ENCODE data around the gene TMC1.

Gene TMC1

DNA sequence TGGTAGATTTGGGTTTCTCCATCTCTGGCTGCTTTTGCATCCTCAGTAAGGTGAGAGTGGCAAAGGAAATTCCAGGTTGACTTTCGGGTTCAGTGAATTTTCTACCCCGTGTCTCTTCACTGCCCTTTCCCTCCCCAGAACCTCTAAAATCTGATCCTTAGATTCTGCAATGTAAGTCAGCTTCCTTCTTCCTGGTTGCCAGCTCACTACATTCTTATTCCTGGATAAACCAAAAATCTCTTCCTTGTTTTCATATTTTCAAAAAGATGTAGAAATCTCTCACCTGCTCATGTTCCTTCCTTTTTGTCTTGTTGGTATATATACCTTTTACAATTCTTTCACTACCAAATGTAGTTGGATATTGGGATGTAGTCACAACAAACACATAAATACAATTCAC is 145.8 kb downstream of the TMC1 start:
- no peak for DNase-seq (ENCODE audit: low read depth in 4 of 4, low spot score in 1 of 4)

DNA sequence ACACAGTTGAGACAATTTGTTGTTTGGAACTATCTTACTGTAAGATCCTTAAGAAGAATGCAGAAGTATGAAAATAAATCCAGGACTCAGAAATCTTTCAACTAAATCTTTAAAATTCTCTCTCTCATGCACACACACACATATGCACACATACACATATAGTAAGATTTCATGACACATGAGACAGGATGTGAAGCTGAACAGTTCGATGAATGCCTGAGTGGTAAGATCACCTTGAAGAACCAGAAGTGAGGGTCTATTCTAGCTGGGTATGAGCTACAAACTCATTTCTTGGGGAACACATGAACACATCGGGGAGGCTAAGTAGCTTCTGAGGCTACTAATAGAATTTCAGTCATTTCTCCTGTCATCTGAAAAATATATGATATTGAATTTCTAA is 153.6 kb downstream of the TMC1 start:
- no peak for DNase-seq (ENCODE audit: low read depth in 4 of 4, low spot score in 1 of 4)

DNA sequence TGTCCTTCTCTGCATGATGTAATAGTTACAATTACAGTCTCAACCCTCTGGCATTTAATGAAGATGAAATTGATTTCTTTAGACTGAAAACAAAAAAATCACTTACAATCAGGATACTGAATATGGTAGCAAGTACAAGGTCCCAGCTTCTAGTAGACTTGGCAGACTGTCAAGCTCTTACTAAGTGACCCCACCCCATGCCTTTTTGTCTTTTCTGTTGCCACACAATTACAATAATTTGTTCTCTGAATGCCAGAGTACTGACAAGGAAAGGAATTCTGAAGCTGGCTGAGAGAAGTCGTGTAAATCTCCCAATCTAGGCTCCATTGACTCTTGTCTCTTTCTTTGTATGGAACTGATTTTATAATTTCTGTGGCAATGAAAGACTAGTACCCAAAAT is 154.2 kb downstream of the TMC1 start:
- DNase-seq (ENCODE audit: low read depth in 4 of 4, low spot score in 1 of 4), result no peak

DNA sequence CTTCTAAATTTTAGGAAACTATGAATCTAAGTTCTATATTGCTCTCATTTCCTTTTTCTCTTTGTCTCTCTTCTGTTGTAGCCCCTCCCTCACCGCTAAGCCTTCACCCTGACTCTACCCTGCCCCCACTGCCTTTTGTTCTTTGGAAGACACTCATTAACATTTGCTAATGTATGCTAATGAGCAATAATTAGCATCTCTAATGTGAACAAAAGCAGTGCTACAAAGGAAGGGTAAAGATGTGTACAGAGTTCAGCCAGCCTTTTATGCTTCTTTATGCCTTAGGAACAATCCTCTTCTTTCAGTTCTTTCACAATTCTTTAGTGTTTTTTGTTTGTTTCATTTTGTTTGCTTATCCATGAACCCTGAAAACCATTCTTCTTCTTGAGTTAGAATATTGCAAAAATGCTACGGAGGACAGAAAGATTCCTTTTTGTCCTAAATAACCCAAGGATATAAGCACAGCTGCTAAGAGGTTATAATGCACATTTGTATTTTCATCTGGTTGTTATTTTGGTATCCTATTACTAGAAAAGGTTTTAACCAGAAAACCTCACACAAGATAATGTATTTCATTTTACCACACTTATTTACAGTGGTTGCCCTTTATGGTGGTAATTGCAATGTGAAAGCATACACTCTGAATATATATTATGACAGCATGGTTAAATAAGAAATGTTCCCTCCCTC is 159.3 kb downstream of the TMC1 start:
- no peak for DNase-seq (ENCODE audit: low read depth in 4 of 4, low spot score in 1 of 4)

DNA sequence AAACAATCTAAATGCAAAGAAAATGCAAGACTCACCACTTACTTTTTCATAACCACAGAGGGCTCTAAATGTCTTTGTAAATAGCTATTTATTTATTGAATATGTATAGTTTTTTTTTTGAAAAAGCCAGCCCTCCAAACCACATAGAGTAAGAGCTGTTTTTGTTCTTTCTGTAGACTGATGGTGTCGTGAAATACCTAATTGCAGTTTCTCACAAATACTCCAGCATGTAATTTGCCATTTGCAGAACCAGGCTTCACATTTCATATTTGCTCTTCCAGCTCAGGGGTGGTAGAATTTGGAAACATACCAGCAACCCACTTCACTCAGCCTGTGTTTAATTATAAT is 159.8 kb downstream of the TMC1 start:
- DNase-seq (ENCODE audit: low read depth in 4 of 4, low spot score in 1 of 4), result no peak

DNA sequence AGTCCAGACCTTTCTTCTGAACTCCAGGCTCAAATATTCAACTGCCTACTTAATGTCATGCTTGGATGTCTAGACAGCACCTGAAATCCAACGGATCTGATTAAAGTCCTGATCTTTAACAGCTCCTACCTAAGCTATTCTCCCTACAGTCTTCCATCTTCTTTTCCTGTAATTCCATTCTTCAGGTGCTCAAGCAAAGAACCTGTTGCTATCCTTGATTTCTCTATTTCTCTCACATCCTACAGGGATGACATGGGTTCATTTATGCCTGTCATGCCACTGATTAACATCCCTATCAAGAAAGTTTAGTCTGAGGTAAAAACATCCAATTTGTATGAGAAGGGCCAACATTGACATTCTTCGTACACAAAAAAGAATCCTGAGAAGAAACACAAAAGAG is 163.2 kb downstream of the TMC1 start:
- no peak for DNase-seq (ENCODE audit: low read depth in 4 of 4, low spot score in 1 of 4)

DNA sequence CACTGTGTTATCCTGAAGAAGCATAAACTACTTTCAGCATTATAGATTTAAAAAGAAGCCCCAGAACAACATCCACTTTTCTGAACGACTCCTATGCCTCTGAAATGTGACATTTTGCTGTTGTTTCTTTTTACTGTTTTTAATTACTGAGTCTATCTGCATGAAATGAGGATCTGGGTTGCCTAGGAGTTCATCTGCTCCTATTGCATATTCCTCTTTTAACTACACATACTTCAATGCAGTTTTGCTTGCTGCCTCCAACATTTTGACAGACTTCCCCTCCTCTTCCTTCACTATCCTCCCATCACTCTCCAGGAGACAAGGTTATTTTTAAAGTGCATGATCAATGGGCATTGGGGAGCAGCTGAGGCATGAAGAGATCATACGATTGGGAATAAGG is 164.5 kb downstream of the TMC1 start:
- DNase-seq (ENCODE audit: low read depth in 4 of 4, low spot score in 1 of 4), result no peak

DNA sequence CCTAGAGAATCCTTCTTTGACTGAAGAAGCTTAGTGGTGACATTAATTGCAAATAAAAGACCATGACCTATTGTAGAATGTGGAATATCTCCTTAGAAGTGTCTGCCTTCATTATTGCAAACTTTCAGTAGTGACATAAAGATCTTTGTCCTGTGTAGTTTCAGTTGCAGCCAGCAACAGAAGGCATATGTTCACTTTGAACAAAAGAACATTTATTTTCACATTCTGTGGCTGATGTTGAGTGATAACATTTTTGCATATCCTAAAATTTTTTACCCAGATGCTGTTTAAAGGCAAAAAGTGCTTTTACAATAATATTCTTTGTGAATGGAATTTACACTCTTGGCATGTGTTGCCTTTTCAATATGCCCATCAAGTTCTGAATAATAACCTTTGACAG is 165.9 kb downstream of the TMC1 start:
- DNase-seq (ENCODE audit: low read depth in 4 of 4, low spot score in 1 of 4), result no peak

DNA sequence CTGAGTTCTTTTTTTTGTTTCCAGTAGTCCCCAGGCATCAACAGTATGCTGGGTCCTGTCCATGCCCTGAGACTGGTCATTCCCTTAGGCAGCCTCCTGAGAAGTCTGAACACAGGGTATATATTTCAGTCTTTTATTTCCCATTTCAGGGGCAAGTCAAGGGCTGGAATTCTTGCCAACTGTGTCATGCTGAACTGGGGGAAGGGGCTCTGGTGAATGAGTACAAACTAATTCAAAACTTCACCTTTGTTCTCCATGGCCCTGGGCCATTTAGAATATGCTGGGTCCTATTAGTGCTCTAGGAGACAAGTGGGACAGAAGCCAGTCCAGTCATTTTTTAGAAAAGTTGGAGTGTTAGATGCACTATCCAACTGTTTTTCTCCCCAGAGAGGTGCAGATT is 170.3 kb downstream of the TMC1 start:
- DNase-seq (ENCODE audit: low read depth in 4 of 4, low spot score in 1 of 4), result no peak

GRCh38 chr9:72695365-72695764 is 174.0 kb downstream of the TMC1 start:
- DNase-seq (ENCODE audit: low read depth in 4 of 4, low spot score in 1 of 4), result no peak

GRCh38 chr9:72696511-72696910 is 175.1 kb downstream of the TMC1 start:
- DNase-seq (ENCODE audit: low read depth in 4 of 4, low spot score in 1 of 4), result no peak

GRCh38 chr9:72701510-72701909 is 180.1 kb downstream of the TMC1 start:
- no peak for DNase-seq (ENCODE audit: low read depth in 4 of 4, low spot score in 1 of 4)

DNA sequence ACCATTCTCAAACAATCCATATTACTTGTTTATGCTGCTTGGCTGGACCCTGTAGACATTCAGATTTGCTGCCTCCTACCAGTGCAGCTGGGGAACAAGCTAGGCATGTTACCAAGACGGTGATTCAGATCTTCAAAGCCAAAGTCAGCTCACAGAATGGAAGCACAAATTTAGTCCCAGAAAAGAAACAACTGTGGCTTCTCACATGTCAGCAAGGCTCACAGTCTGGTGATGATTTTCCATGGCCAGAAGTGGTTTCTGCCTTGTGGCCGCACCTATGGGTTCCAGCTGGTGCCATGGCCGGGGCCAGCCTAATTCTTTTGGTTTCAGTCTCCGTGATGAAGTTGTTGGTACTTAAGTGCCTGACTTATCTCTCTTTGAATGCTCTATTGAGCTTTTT is 182.2 kb downstream of the TMC1 start:
- no peak for DNase-seq (ENCODE audit: low read depth in 4 of 4, low spot score in 1 of 4)

DNA sequence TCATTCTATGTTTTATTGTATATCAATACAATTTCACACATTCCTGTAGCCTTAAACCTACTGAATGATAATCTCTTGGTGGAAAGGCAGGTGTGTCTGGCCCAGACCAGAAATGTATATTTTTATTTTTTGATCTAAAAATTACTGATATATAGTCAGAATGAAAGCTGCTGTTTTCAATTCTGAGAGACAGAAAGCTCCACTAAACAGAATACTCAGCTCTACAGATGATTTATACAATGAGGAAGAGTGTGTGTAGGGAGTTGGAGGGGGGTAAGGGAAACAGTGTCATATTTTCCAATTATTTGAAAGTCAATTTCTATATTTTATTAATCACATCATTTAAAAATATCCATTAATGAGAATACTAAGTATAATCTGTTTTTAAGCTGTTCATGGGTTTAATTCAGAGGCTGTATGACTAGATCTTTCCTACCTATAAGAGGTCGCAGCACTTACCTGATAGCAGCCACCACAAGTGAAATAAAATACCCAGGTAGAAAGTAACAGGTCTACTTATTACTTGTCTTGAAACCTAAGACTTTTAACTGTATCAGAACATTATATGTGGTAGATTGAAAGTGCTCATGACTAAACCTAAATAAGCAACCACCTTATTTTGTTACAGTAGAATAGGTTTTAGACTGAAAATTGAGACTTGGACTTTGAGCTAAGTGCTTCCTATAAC is 183.4 kb downstream of the TMC1 start:
- no peak for DNase-seq (ENCODE audit: low read depth in 4 of 4, low spot score in 1 of 4)

GRCh38 chr9:72718503-72718902 is 197.1 kb downstream of the TMC1 start:
- no peak for DNase-seq (ENCODE audit: low read depth in 4 of 4, low spot score in 1 of 4)

DNA sequence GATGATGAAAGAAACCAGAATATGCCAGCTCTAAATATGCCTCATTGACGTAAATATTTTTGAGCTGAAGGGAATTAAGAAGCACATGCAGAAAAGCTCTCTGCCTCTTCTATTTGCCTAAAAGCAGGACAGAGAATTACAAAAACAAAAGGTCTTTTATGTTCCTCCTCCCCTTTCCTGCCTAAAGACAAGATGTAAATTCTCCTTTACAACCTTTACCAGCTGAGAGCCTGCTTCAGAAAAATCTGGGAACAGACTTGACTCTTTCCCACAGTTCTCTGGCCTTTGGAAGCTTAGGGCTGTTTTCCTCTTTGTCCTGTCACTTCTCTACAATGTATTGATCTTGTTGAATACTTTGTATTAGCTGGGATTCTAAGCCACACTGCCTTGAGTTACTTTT is 199.7 kb downstream of the TMC1 start:
- no peak for DNase-seq (ENCODE audit: low read depth in 4 of 4, low spot score in 1 of 4)

- DNase-seq (ENCODE audit: low read depth in 4 of 4, low spot score in 1 of 4), result no peak
Observed at GRCh38 chr9:72726947-72727346, 205.5 kb downstream of the TMC1 start.

DNA sequence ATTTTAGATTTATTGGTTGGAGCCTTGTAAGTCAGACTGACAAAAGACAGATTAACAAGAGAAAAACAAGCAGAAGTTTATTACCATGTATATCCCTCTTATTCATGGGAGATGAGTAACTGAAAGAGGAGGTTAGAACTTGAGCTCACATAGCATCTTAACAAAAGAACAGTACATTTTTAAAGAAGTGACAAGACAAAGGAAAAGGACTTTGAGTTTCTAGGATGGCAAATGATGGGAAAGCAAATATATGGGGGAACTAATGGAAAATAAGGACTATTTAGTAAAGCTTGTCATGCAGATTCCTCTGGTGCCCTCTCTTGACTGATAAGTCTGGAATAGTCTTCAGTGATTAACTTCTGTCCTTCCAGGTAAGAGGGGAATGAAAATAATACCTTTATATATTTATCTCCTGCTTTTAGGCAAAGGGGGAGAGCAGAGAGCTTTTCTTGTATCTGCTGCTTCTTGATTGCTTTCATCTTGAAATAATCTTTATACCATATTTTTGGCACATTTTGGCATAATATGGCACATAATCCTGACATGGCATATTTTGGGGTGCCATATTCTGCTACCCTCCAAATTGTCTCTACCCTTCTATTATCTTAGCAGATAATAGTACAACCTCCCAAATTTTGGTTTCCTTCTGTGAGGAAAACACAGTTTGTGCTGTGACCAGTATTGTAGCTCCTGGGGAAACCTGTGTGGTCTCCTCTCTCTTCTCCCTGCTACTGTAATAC is 206.8 kb downstream of the TMC1 start:
- no peak for DNase-seq (ENCODE audit: low read depth in 4 of 4, low spot score in 1 of 4)

DNA sequence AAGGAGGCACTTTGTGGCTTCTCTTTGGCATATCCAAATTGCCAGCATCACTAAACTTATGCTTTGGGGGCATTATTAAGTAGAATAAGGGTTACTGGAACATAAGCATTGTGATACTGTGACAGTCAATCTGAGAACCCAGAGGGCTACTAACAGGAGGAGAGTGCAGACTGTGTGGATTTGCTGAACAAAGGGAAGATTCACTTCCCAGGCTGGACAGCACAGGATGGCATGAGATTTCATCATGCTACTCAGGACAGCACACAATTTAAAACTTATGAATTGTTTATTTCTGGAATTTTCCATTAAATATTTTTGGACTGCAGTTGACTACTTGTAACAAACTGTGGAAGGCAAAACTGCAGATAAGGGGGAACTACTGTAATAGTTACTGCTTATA is 212.5 kb downstream of the TMC1 start:
- DNase-seq (ENCODE audit: low read depth in 4 of 4, low spot score in 1 of 4), result no peak

GRCh38 chr9:72734631-72735030 is 213.2 kb downstream of the TMC1 start:
- no peak for DNase-seq (ENCODE audit: low read depth in 4 of 4, low spot score in 1 of 4)

GRCh38 chr9:72743836-72744235 is 222.4 kb downstream of the TMC1 start:
- no peak for DNase-seq (ENCODE audit: low read depth in 4 of 4, low spot score in 1 of 4)

DNA sequence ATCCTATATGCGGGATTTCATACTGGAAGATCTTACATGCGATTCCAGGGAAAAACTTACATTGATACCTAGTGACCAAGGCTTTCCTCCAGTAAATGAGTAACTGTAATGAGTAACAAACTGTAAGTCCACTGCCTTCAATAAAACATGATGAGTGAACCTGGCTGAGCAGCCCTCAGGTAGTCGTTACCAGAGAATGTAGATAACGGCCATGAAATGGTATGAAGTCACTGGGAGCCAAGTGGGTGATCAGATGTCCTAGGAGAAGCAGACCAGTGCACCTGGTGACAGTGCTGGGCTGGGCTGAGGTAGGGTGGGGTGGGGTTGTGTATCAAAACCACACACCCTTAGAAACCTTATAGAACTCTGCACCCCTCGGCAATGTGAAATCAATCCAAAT is 227.9 kb downstream of the TMC1 start:
- DNase-seq (ENCODE audit: low read depth in 4 of 4, low spot score in 1 of 4), result no peak

DNA sequence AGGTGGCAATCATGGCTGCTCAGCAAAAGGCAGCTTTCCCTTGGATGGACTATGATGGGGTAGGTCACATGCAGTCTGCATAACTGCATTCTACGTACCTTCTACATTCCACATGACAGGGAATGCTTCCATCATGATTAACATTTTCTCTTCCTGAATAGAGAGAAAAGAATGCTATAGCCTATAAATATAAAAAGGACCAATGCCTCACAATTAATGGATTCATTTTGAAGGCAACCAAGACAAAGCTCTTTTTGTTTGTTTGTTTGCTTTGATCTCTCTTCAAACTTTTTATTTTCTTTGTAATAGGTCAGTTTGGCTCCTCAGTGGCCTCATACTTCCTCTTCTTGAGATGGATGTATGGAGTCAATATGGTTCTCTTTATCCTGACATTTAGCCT is 230.1 kb downstream of the TMC1 start:
- DNase-seq (ENCODE audit: low read depth in 4 of 4, low spot score in 1 of 4), result no peak
